Endodermal cell (in vitro differentiated cells): Measurements from ENCODE around the gene CENPL. TPM values are rescaled to one million over a fixed set of nuclear protein-coding genes. Genes with fewer than 3 reads are reported as not detected.

Experiments
- DNase-seq: peaks from one replicate; pipeline ENCODE4 v3.0.0-alpha.2; 2017
- H3K27ac ChIP-seq: 2 replicates; pipeline ENCODE4 v1.5.1; 2013; ENCODE audit warnings: mild to moderate bottlenecking, low read depth, low read length, moderate library complexity
- H3K27me3 ChIP-seq: 2 replicates; pipeline ENCODE4 v1.6.1; 2013; ENCODE audit warnings: mild to moderate bottlenecking, low read length, moderate library complexity; ENCODE audit not compliant: insufficient read depth, control insufficient read depth, poor library complexity, severe bottlenecking
- H3K36me3 ChIP-seq: 2 replicates; pipeline ENCODE4 v1.7.0; 2013; ENCODE audit warnings: mild to moderate bottlenecking, low read length, moderate library complexity; ENCODE audit not compliant: control insufficient read depth, insufficient read depth
- H3K4me1 ChIP-seq: one replicate; pipeline ENCODE4 v1.7.0; 2013; ENCODE audit warnings: low read length; ENCODE audit not compliant: control insufficient read depth, insufficient read depth
- H3K4me3 ChIP-seq: 2 replicates; pipeline ENCODE4 v1.5.1; 2013; ENCODE audit warnings: mild to moderate bottlenecking, low read length, moderate library complexity
- H3K9ac ChIP-seq: 2 replicates; pipeline ENCODE4 v1.6.1; 2013; ENCODE audit warnings: mild to moderate bottlenecking, low read length, moderate library complexity; ENCODE audit not compliant: poor library complexity, severe bottlenecking; ENCODE audit errors: extremely low read depth
- H3K9me3 ChIP-seq: 2 replicates; pipeline ENCODE4 v1.6.1; 2013; ENCODE audit warnings: mild to moderate bottlenecking, low read length, moderate library complexity; ENCODE audit not compliant: control insufficient read depth
- H3K27ac Mint-ChIP-seq: 2 replicates; pipeline ENCODE4 v1.8.0; 2020; ENCODE audit warnings: mixed read lengths
- H3K27me3 Mint-ChIP-seq: 2 replicates; pipeline ENCODE4 v1.8.0; 2021; ENCODE audit warnings: mild to moderate bottlenecking, mixed read lengths; ENCODE audit not compliant: insufficient read depth
- H3K36me3 Mint-ChIP-seq: 2 replicates; pipeline ENCODE4 v1.8.0; 2020; ENCODE audit warnings: low read depth, mixed read lengths
- H3K4me1 Mint-ChIP-seq: 2 replicates; pipeline ENCODE4 v1.8.0; 2020; ENCODE audit warnings: mixed read lengths
- H3K4me3 Mint-ChIP-seq: 2 replicates; pipeline ENCODE4 v1.8.0; 2020; ENCODE audit warnings: mild to moderate bottlenecking, moderate library complexity, mixed read lengths
- H3K9me3 Mint-ChIP-seq: 2 replicates; pipeline ENCODE4 v1.8.0; 2020; ENCODE audit warnings: mild to moderate bottlenecking, mixed read lengths
- CTCF ChIP-seq: fragments of 200-600 bp; sonication (generic); conservative IDR thresholded peaks from 2 replicates; pipeline ENCODE4 v1.5.0; 2021; ENCODE audit warnings: antibody characterized with exemption, mild to moderate bottlenecking
- WGBS, 2 experiments: methylation state at CpG; one replicate each; pipeline versions ENCODE4 v1.1.5 to v1.1.7; 2013; ENCODE audit warnings: missing lambda C conversion rate in 2 of 2, mixed read lengths in 1 of 2; ENCODE audit not compliant: insufficient coverage in 1 of 2, insufficient read length in 1 of 2; 5-methylcytosine and 5-hydroxymethylcytosine counted together
- total RNA-seq, 2 donors: library from RNA; stranded (reverse); fragmentation: NEBNext Ultra II Directional in 1 of 2; extraction: Animal tissue kit (Norgen Biotek cat#: 25700) in 1 of 2; gene quantifications; 2 replicates in 1 of 2; 3 replicates in 1 of 2; pipeline ENCODE4 v1.2.1, GENCODE V29; 2021

The CENPL gene
- total RNA-seq, 2 donors from 2014 or later, result 15.8 to 18.9 TPM

- WGBS, 2 experiments, result 97 to 98% methylated on average over 12 to 15 of the region's 15 CpGs
- Mint-ChIP-seq H3K4me1 (peaks cover 26% of the 10 kb centered on the region), H3K27me3 (no peaks in the 10 kb centered on the region), H3K27ac (peak overlapping the region; percentile 9), H3K36me3 (peaks cover 61% of the 10 kb centered on the region), H3K4me3 (no peak overlapping the region), H3K9me3 (no peaks in the 10 kb centered on the region)
- H3K36me3 ChIP-seq, result peaks cover 55% of the 10 kb centered on the region
- no peaks in the 10 kb centered on the region for H3K27me3 ChIP-seq
- H3K4me3 ChIP-seq, result no peak overlapping the region
- H3K4me1 ChIP-seq, result no peaks in the 10 kb centered on the region
- DNase-seq, result no peak
- TF ChIP-seq CTCF, result no peak
- H3K27ac ChIP-seq, result no peak overlapping the region
- no peaks in the 10 kb centered on the region for H3K9me3 ChIP-seq
- no peak overlapping the region for H3K9ac ChIP-seq
Observed at GRCh38 chr1:173870252-173871075, 45.8 kb upstream of the CENPL start.

- Histone ChIP-seq H3K27ac (no peak overlapping the region), H3K4me1 (no peaks in the 10 kb centered on the region), H3K27me3 (no peaks in the 10 kb centered on the region), H3K9me3 (no peaks in the 10 kb centered on the region), H3K4me3 (peak overlapping the region; percentile 99), H3K36me3 (peaks cover 63% of the 10 kb centered on the region), H3K9ac (peak overlapping the region; percentile 74)
- TF ChIP-seq CTCF, result no peak
- no peaks in the 10 kb centered on the region for H3K9me3 Mint-ChIP-seq
- DNase-seq, result no peak
- H3K27me3 Mint-ChIP-seq, result no peaks in the 10 kb centered on the region
- H3K27ac Mint-ChIP-seq, result peak overlapping the region; percentile 97
- peak overlapping the region; percentile 96 for H3K4me3 Mint-ChIP-seq
- H3K36me3 Mint-ChIP-seq, result peaks cover 67% of the 10 kb centered on the region
- peaks cover 37% of the 10 kb centered on the region for H3K4me1 Mint-ChIP-seq
- WGBS, 2 experiments, result 0 to 11% methylated on average over 1 to 5 of the region's 5 CpGs
Observed at GRCh38 chr1:173869021-173869359, 44.3 kb upstream of the CENPL start.

GRCh38 chr1:173868266-173869020 lies 43.8 kb upstream of the CENPL start, which contains the start of gene ZBTB37:
TSS of gene ZBTB37 (plus strand) at chr1:173868380. CDS start at chr1:173870226, 1,846 bp downstream.
- no peak for TF ChIP-seq CTCF
- Mint-ChIP-seq H3K27me3 (no peaks in the 10 kb centered on the region), H3K4me1 (peaks cover 37% of the 10 kb centered on the region), H3K4me3 (peak within 1 kb of the TSS; percentile 96), H3K9me3 (no peaks in the 10 kb centered on the region), H3K27ac (peak within 1 kb of the TSS; percentile 99), H3K36me3 (peaks cover 67% of the 10 kb centered on the region)
- no peaks in the 10 kb centered on the region for H3K4me1 ChIP-seq
- WGBS, 2 experiments, result 0% methylated on average over 10 to 53 of the region's 53 CpGs
- peaks cover 64% of the 10 kb centered on the region for H3K36me3 ChIP-seq
- peak; percentile 99 for DNase-seq
- H3K9me3 ChIP-seq, result no peaks in the 10 kb centered on the region
- peak within 1 kb of the TSS; percentile 82 for H3K27ac ChIP-seq
- peak within 1 kb of the TSS; percentile 100 for H3K9ac ChIP-seq
- H3K4me3 ChIP-seq, result peak within 1 kb of the TSS; percentile 99
- no peaks in the 10 kb centered on the region for H3K27me3 ChIP-seq
